Caco-2 (cell line): Measurements from ENCODE around the gene POU3F3. TPM values are rescaled to one million over a fixed set of nuclear protein-coding genes. Genes with fewer than 3 reads are reported as not detected.

Experiments
- BruUV-seq: library from RNA; stranded (reverse); fragments of 400-500 nt; replicated peaks from 2 replicates; lab custom pipeline; 2021; lab: Mats Ljungman, UMichigan
- CTCF ChIA-PET: fragments of 300-600 bp; sonication (Branson Sonifier 250); formaldehyde crosslinking; loops from one replicate; lab custom pipeline; 2022; ENCODE audit warnings: antibody characterized with exemption; lab: Charles Lee
- POLR2A ChIA-PET: fragments of 300-600 bp; sonication (Branson Sonifier 250); formaldehyde crosslinking; loops from one replicate; lab custom pipeline; 2022; ENCODE audit warnings: antibody characterized with exemption; lab: Charles Lee
- DNase-seq, 2 experiments: peaks; one replicate each; pipeline versions ENCODE4 v3.0.0 to v3.0.0-alpha.2; 2020 to 2022
- H3K27me3 ChIP-seq: replicated peaks from 2 replicates; pipeline ENCODE4 v1.6.0; 2011; ENCODE audit warnings: low read length; ENCODE audit not compliant: control insufficient read depth, insufficient read depth
- H3K36me3 ChIP-seq: 2 replicates; pipeline ENCODE4 v1.5.1; 2011; ENCODE audit warnings: low read length; ENCODE audit not compliant: control insufficient read depth, insufficient read depth
- H3K4me1 ChIP-seq: fragments of 250-450 bp; sonication (Bioruptor Pico); 2 replicates; pipeline ENCODE4 v1.5.1; 2020; ENCODE audit warnings: mild to moderate bottlenecking
- H3K4me3 ChIP-seq: 2 replicates; pipeline ENCODE4 v1.5.1; 2011; ENCODE audit warnings: low read depth, mild to moderate bottlenecking, control low read depth, low read length
- H3K9me3 ChIP-seq: fragments of 250-450 bp; sonication (Bioruptor Pico); 2 replicates; pipeline ENCODE4 v1.5.1; 2020; ENCODE audit warnings: mild to moderate bottlenecking, moderate library complexity
- H3K27ac Mint-ChIP-seq: one replicate; pipeline ENCODE4 v1.8.0; 2022; ENCODE audit warnings: mixed read lengths; ENCODE audit not compliant: unreplicated experiment
- H3K27me3 Mint-ChIP-seq: one replicate; pipeline ENCODE4 v1.8.0; 2022; ENCODE audit warnings: mixed read lengths; ENCODE audit not compliant: insufficient read depth, unreplicated experiment
- H3K36me3 Mint-ChIP-seq: one replicate; pipeline ENCODE4 v1.8.0; 2022; ENCODE audit warnings: mild to moderate bottlenecking, mixed read lengths; ENCODE audit not compliant: insufficient read depth, unreplicated experiment
- H3K4me1 Mint-ChIP-seq: one replicate; pipeline ENCODE4 v1.8.0; 2022; ENCODE audit warnings: low read depth, mixed read lengths; ENCODE audit not compliant: unreplicated experiment
- H3K4me3 Mint-ChIP-seq: one replicate; pipeline ENCODE4 v1.8.0; 2022; ENCODE audit warnings: mild to moderate bottlenecking, moderate library complexity, mixed read lengths; ENCODE audit not compliant: unreplicated experiment
- H3K9me3 Mint-ChIP-seq: one replicate; pipeline ENCODE4 v1.8.0; 2022; ENCODE audit warnings: mixed read lengths; ENCODE audit not compliant: unreplicated experiment
- intact Hi-C: fragments of 100-400 bp; cut with micrococcal nuclease; formaldehyde crosslinking; loops from one replicate; pipeline ENCODE4 v1.10.0; 2022; ENCODE audit not compliant: unreplicated experiment
- total RNA-seq: library from RNA; stranded (reverse); gene quantifications from 2 replicates; pipeline ENCODE4 v1.2.3, GENCODE V29; 2022
- TF ChIP-seq, protein P1 (sequence below), 2 experiments: fragments of 200-600 bp in 1 of 2; IDR thresholded peaks; 1 replicate in 1 of 2; 2 replicates in 1 of 2; pipeline versions ENCODE4 v1.5.1 to v1.8.0; 2011 to 2022; ENCODE audit warnings: antibody characterized with exemption in 1 of 2, control low read depth in 1 of 2, inconsistent platforms in 1 of 2, low read depth in 1 of 2, low read length in 1 of 2, mild to moderate bottlenecking in 1 of 2, moderate library complexity in 1 of 2; ENCODE audit not compliant: insufficient read depth in 1 of 2, severe bottlenecking in 1 of 2, unreplicated experiment in 1 of 2

POU3F3 gene
- total RNA-seq, 1 experiment from 2014 or later, result not detected

DNA sequence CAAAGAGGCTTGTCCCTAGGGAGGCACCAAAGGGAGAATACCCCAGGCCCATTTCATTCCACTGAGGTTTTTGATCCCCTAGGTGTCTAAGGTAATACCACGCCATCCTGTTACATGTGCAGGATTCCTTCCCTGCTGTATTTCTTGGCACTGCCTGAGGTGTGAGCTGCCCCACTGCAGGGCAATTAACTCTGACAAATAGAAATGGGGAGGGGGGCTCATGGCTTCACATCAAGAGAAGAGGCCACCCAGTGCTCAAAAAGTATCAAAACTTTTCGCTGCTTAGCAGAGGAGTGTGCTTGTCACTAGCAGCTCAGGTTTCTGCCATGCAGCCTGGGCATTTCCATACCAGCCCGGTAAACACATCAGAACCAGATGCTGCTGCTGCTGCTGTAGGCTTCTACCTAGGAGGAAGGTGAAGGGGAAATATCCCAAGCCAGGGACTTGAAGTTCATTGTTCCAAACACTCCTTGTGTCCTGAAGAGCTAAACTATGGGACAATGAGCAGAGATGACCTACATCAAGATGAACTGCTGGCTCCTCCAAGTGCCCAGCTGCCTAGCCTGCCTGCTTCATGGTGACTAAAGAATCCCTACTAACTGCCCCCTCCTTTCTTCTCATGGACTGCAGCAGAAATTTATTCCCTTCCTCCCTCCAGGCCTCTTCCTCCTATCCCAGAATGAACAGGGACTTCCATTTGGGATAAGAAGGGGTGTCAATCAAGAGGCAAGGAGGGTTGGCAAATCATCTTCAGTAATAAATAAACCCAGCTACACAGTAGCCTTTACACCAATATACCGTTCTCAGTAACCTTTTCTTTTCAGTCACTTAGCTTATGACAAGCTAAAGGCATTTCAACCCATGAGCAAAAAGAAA is 16.4 kb downstream of the POU3F3 start:
- CTCF ChIA-PET, result no interaction called here
- H3K36me3 ChIP-seq, result no peaks in the 10 kb centered on the region
- peaks cover 3% of the 10 kb centered on the region for H3K27me3 ChIP-seq
- H3K4me3 ChIP-seq, result no peak overlapping the region
- Mint-ChIP-seq H3K36me3 (no peaks in the 10 kb centered on the region), H3K27me3 (peaks cover 35% of the 10 kb centered on the region), H3K27ac (no peak overlapping the region), H3K4me1 (no peaks in the 10 kb centered on the region), H3K9me3 (no peaks in the 10 kb centered on the region), H3K4me3 (no peak overlapping the region)
- POLR2A ChIA-PET, result no interaction called here
- no TSS peak for BruUV-seq
- no peak for DNase-seq
- H3K4me1 ChIP-seq, result peaks cover 4% of the 10 kb centered on the region
- intact Hi-C loops, result loop anchor here (5.0 to 10.0 kb wide), 3 partner anchors 456 to 1708 kb away; no protein-coding TSS in a partner anchor
- TF ChIP-seq, protein P1, sequence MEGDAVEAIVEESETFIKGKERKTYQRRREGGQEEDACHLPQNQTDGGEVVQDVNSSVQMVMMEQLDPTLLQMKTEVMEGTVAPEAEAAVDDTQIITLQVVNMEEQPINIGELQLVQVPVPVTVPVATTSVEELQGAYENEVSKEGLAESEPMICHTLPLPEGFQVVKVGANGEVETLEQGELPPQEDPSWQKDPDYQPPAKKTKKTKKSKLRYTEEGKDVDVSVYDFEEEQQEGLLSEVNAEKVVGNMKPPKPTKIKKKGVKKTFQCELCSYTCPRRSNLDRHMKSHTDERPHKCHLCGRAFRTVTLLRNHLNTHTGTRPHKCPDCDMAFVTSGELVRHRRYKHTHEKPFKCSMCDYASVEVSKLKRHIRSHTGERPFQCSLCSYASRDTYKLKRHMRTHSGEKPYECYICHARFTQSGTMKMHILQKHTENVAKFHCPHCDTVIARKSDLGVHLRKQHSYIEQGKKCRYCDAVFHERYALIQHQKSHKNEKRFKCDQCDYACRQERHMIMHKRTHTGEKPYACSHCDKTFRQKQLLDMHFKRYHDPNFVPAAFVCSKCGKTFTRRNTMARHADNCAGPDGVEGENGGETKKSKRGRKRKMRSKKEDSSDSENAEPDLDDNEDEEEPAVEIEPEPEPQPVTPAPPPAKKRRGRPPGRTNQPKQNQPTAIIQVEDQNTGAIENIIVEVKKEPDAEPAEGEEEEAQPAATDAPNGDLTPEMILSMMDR (IDR thresholded peaks at IDR 0.05; ENCODE audit: insufficient read depth in 1 of 2, low read depth in 1 of 2, low read length in 1 of 2, severe bottlenecking in 1 of 2, unreplicated experiment in 1 of 2), result no peak
- no peaks in the 10 kb centered on the region for H3K9me3 ChIP-seq

DNA sequence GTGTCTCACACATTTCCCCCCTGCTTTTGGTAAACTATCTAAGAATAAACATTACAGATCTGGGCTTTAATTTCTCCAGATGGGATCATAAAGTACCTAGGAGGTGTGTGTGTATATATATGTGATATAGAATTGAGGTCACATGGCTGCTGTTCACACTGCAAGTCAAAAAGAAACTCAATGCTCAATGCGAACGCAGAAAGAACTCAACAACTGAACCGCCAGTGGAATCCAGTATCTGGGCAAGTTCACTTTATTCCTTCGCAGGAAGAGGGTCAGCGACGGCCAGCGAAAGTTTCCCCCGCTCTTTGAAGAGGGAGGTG is 17.7 kb downstream of the POU3F3 start:
- Histone ChIP-seq H3K36me3 (no peaks in the 10 kb centered on the region), H3K4me1 (peaks cover 4% of the 10 kb centered on the region), H3K9me3 (no peaks in the 10 kb centered on the region), H3K4me3 (no peak overlapping the region), H3K27me3 (peaks cover 3% of the 10 kb centered on the region)
- BruUV-seq, result no TSS peak
- Mint-ChIP-seq H3K4me1 (no peaks in the 10 kb centered on the region), H3K27me3 (peaks cover 24% of the 10 kb centered on the region), H3K9me3 (no peaks in the 10 kb centered on the region), H3K36me3 (no peaks in the 10 kb centered on the region), H3K27ac (no peak overlapping the region), H3K4me3 (peak overlapping the region; percentile 17)
- CTCF ChIA-PET, result no interaction called here
- DNase-seq, result no peak
- TF ChIP-seq, protein P1 (IDR thresholded peaks at IDR 0.05; ENCODE audit: insufficient read depth in 1 of 2, low read depth in 1 of 2, low read length in 1 of 2, severe bottlenecking in 1 of 2, unreplicated experiment in 1 of 2), result no peak
- intact Hi-C loops, result loop anchor here (5.0 to 10.0 kb wide), 3 partner anchors 457 to 1709 kb away; no protein-coding TSS in a partner anchor
- POLR2A ChIA-PET, result no interaction called here

DNA sequence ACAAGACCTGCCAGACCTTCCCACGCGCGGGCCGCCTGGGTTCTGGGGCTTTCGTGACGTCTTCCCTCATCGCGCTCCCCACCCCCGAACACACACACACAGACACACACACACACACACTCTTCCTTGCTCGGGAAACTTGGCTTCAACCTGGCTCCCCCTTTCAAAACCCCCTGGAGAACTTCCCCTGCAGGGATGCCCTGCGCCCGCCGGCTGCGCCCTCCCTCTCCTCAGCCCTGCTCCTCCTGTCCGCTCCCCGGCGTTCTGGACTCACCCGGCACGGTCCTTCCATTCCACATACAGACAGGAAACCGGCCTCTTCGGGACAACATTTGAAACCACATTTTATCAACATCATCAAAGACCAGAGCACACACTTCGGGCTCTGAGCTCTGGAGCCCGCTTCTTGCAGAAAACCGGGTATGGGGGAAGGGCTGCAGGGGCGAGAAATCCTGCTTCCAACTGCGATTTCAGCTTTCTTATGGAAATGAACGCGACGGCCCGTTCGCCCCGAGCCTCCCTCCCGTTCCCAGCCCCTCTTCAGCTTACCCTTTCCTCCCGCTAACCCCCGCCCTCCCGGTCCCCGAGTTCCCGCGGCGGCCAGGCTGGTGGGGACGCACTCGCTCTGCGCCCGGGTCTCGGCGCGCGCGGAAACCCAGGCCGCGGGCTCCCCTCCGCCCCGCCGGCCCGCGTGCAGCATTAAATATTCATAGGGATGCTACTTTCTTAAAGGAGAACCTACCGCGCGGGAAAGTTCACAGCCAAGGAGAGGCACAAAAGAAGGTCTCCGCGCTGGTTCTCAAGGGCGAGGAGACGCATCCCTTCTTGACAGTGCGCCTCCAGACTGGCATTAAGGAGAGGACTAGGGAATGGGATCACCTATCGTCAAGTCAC is 18.3 kb downstream of the POU3F3 start:
- H3K9me3 Mint-ChIP-seq, result no peaks in the 10 kb centered on the region
- H3K9me3 ChIP-seq, result no peaks in the 10 kb centered on the region
- no peaks in the 10 kb centered on the region for H3K36me3 Mint-ChIP-seq
- no peak overlapping the region for H3K4me3 ChIP-seq
- intact Hi-C loops, result loop anchor here (5.0 to 10.0 kb wide), 3 partner anchors 457 to 1710 kb away; no protein-coding TSS in a partner anchor
- H3K36me3 ChIP-seq, result no peaks in the 10 kb centered on the region
- H3K27me3 ChIP-seq, result peaks cover 3% of the 10 kb centered on the region
- H3K27ac Mint-ChIP-seq, result no peak overlapping the region
- ChIA-PET POLR2A (no interaction called here), CTCF (no interaction called here)
- no peak for DNase-seq
- H3K27me3 Mint-ChIP-seq, result peaks cover 24% of the 10 kb centered on the region
- peaks cover 4% of the 10 kb centered on the region for H3K4me1 ChIP-seq
- TF ChIP-seq, protein P1 (IDR thresholded peaks at IDR 0.05; ENCODE audit: insufficient read depth in 1 of 2, low read depth in 1 of 2, low read length in 1 of 2, severe bottlenecking in 1 of 2, unreplicated experiment in 1 of 2), result no peak
- BruUV-seq, result no TSS peak
- H3K4me1 Mint-ChIP-seq, result no peaks in the 10 kb centered on the region
- H3K4me3 Mint-ChIP-seq, result peak overlapping the region; percentile 54
